PC-3 (cell line): ENCODE data around the gene ITK.

Source experiments
- EZH2 ChIP-seq: fragments of 300-600 bp; sonication (generic); IDR thresholded peaks from one replicate; pipeline ENCODE4 v1.6.1; 2017; ENCODE audit warnings: antibody characterized with exemption, mild to moderate bottlenecking, low read length; ENCODE audit not compliant: unreplicated experiment
- EZH2phosphoT487 ChIP-seq: fragments of 300-600 bp; sonication (generic); IDR thresholded peaks from 2 replicates; pipeline ENCODE4 v1.6.1; 2018; ENCODE audit warnings: mild to moderate bottlenecking, antibody characterized with exemption, low read length, borderline replicate concordance
- TF ChIP-seq, protein P1 (sequence below): fragments of 300-600 bp; sonication (generic); conservative IDR thresholded peaks from 2 replicates; pipeline ENCODE4 v1.5.1; 2017; ENCODE audit warnings: antibody characterized with exemption, low read depth, mild to moderate bottlenecking, low read length

DNA sequence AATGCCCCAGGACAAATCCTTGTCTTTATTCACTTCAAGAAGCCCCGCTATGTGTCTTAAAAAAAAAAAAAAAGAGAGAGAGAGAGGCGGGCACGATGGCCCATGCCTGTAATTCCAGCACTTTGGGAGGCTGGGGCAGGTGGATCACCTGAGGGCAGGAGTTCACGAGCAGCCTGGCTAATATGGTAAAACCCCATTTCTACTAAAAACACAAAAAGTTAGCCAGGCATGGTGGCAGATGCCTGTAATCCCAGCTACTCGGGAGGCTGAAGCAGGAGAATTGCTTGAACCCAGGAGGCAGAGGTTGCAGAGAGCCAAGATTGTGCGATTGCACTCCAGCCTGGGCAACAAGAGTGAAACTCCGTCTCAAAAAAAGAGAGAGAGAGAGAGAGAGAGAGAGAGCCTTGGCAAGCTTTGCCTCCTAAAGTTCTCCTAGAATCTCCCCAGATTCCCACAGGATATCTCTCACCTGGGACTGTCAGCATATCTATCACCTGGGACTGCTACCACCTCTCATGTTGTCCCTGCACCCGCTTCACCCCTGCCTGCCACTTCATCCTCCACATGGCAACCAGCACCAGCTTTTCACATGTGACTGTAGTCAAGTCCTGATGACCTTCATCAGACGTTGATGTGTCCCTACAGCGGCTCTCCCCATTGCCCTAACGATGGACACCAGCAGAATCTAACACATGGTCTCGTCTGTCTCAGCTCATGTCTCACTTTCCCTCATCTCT is 5.8 kb downstream of the ITK start:
- TF ChIP-seq, protein P1, sequence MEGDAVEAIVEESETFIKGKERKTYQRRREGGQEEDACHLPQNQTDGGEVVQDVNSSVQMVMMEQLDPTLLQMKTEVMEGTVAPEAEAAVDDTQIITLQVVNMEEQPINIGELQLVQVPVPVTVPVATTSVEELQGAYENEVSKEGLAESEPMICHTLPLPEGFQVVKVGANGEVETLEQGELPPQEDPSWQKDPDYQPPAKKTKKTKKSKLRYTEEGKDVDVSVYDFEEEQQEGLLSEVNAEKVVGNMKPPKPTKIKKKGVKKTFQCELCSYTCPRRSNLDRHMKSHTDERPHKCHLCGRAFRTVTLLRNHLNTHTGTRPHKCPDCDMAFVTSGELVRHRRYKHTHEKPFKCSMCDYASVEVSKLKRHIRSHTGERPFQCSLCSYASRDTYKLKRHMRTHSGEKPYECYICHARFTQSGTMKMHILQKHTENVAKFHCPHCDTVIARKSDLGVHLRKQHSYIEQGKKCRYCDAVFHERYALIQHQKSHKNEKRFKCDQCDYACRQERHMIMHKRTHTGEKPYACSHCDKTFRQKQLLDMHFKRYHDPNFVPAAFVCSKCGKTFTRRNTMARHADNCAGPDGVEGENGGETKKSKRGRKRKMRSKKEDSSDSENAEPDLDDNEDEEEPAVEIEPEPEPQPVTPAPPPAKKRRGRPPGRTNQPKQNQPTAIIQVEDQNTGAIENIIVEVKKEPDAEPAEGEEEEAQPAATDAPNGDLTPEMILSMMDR = no peak
- no peak for TF ChIP-seq EZH2
- no peak for TF ChIP-seq EZH2phosphoT487
